A549 treated with DMSO at 1 μM for 4 hours (cell line): ENCODE data around the gene FUBP3. TPM values are rescaled to one million over a fixed set of nuclear protein-coding genes. Genes with fewer than 3 reads are reported as not detected.

Experiments used
- total RNA-seq: library from RNA; stranded (reverse); fragments of 200-300 nt; extraction: Qiagen RNA extraction; gene quantifications from 5 replicates; pipeline ENCODE4 v1.2.3, GENCODE V29; 2022; ENCODE audit warnings: low read depth

Gene FUBP3, protein sequence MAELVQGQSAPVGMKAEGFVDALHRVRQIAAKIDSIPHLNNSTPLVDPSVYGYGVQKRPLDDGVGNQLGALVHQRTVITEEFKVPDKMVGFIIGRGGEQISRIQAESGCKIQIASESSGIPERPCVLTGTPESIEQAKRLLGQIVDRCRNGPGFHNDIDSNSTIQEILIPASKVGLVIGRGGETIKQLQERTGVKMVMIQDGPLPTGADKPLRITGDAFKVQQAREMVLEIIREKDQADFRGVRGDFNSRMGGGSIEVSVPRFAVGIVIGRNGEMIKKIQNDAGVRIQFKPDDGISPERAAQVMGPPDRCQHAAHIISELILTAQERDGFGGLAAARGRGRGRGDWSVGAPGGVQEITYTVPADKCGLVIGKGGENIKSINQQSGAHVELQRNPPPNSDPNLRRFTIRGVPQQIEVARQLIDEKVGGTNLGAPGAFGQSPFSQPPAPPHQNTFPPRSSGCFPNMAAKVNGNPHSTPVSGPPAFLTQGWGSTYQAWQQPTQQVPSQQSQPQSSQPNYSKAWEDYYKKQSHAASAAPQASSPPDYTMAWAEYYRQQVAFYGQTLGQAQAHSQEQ
- total RNA-seq: 48.8 to 58.4 TPM (median 54.2 TPM) in 5 replicates

DNA sequence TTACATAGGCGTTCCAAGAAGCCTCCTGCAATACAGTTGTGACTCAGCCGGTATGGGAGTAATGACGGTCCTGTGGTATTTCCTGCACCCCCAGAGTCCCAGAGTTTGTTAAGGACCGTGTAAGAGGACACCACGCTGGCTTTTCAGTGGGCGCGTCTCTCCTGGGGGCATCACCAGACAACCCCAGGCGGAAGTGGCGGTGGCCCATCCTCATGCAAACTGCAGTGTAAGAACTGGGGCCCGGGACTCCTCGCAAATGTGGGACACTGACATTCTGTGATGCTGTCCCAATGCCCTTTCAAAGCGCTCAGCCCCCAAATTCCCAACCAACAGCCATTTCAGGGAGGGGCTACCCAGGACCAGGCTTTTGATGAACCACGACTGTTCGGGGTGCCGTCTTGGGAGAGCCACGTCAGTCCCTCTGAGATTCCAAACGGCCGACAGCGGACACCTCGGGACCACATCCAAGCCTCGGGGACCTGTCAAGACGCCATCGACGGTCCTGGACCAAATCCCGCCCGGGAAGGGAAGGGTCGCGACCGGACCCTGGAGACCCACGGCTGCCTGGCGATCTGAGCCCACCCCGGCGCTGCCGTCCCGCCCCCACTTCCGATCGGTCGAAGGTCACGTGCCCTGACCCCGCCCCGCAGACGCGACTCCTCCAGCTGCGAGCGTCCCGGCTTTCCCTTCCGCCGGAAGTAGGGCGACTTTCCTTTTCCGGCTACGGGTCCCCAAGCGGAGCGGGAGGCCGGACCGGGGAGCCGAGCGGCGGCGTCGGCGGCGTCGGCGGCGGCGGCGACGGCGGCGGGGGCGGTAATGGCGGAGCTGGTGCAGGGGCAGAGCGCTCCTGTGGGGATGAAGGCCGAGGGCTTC, at the start of gene FUBP3:
Gene FUBP3 (plus strand): TSS at position 713 of the 873 bp plus-strand sequence. CDS start 104 bp downstream, at position 817.

DNA sequence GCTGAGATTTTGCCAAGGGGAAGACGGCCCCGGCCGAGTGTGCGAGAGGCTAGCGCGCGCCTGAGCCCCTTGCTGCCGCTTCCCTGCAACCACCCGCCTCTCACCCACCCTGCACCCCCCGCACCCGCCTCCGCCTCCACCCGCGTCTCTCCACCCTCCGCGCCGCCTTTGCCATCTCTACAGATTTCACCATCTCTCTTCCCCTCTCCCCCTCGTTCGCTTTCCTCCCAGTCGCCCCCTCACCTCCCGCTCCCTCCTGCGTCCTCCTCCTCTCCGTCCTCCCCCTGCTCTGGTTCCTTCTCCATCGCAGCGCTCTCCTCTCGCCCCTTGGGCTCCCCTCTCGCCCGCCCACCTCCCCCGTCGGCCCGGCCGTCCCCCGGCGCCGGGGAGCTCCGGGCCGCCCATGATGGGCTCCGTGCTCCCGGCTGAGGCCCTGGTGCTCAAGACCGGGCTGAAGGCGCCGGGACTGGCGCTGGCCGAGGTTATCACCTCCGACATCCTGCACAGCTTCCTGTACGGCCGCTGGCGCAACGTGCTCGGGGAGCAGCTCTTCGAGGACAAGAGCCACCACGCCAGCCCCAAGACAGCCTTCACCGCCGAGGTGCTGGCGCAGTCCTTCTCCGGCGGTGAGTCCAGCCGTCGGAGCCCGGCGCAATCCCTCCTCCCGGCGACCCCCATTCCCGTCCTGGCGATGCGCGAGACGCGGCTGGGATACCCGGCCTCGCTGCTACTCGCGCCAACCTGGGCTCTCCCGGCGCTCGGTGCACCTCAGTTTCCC, 85.1 kb downstream of the FUBP3 start, which contains the start of gene PRDM12:
Gene PRDM12 (plus strand): TSS at position 344 of the 778 bp plus-strand sequence. CDS start 60 bp downstream, at position 404.

Other genes starting within 250 kb of the FUBP3 start
- 14.7 to 17.4 TPM (median 15.4 TPM) in 5 replicates for gene ASS1, start 134.6 kb upstream of the FUBP3 start, total RNA-seq
- 0.26 to 0.34 TPM (median 0.28 TPM) in 5 replicates for gene PRDM12, start 85.0 kb downstream of the FUBP3 start, total RNA-seq
- gene EXOSC2, start 114.2 kb downstream of the FUBP3 start, total RNA-seq: 59.4 to 72.7 TPM (median 60.8 TPM) in 5 replicates